ENCODE results near the gene MCTP2.

MCTP2 gene

GRCh38 chr15:94360251-94360685, 128.9 kb downstream of the MCTP2 start:
- H3K9me3 ChIP-seq (ENCODE audit: control insufficient read depth, insufficient read depth, low read depth, low read length), result no peaks in the 10 kb centered on the region
- no peak overlapping the region for H3K27ac ChIP-seq (ENCODE audit: extremely low read depth, low read depth, low read length)
- POLR2A ChIA-PET, result no interaction called here
- TF ChIP-seq ZNF561 (tag by site-specific recombination; IDR thresholded peaks at IDR 0.05; ENCODE audit: borderline replicate concordance), result no peak
- TF ChIP-seq PATZ1 (tag by site-specific recombination; IDR thresholded peaks at IDR 0.05), result no peak
- TF ChIP-seq ZNF747 (tag by site-specific recombination; IDR thresholded peaks at IDR 0.05), result no peak
- TF ChIP-seq ZNF155 (tag by site-specific recombination; IDR thresholded peaks at IDR 0.05), result no peak
- no peak for TF ChIP-seq KLF17 (tag by site-specific recombination; IDR thresholded peaks at IDR 0.05)
- TF ChIP-seq ZBTB26 (tag by site-specific recombination; optimal IDR thresholded peaks at IDR 0.05), result no peak
- TF ChIP-seq SETDB1 (IDR thresholded peaks at IDR 0.05; ENCODE audit: insufficient read length, low read length), result no peak
- no peak for TF ChIP-seq ZSCAN30 (tag by site-specific recombination; IDR thresholded peaks at IDR 0.05)
- TF ChIP-seq ZNF518A (tag by site-specific recombination; conservative IDR thresholded peaks at IDR 0.05; ENCODE audit: low read depth), result no peak
- TF ChIP-seq PRDM6 (tag by site-specific recombination; IDR thresholded peaks at IDR 0.05), result no peak
- no peak for TF ChIP-seq ZNF510 (tag by site-specific recombination; IDR thresholded peaks at IDR 0.05; ENCODE audit: insufficient replicate concordance)
- TF ChIP-seq ZNF624 (tag by site-specific recombination; IDR thresholded peaks at IDR 0.05), result no peak
- no peak for TF ChIP-seq ZNF18 (tag by site-specific recombination; IDR thresholded peaks at IDR 0.05)
- TF ChIP-seq ZNF140 (tag by site-specific recombination; IDR thresholded peaks at IDR 0.05), result no peak
- no peak for TF ChIP-seq ZFP41 (tag by site-specific recombination; IDR thresholded peaks at IDR 0.05; ENCODE audit: borderline replicate concordance)
- TF ChIP-seq ZBTB49 (tag by site-specific recombination; IDR thresholded peaks at IDR 0.05; ENCODE audit: low read depth), result no peak
- no peak for TF ChIP-seq ZNF704 (tag by site-specific recombination; IDR thresholded peaks at IDR 0.05)
- no peak for TF ChIP-seq MZF1 (tag by site-specific recombination; IDR thresholded peaks at IDR 0.05; ENCODE audit: borderline replicate concordance)
- TF ChIP-seq YY2 (tag by site-specific recombination; IDR thresholded peaks at IDR 0.05), result no peak
- CTCF ChIA-PET, result interaction anchor here (0.5 kb wide), 1 partner anchor 35 kb away, joined by 4 read pairs; no protein-coding TSS in a partner anchor
- no peaks in the 10 kb centered on the region for H3K36me3 ChIP-seq (ENCODE audit: control insufficient read depth in 2 of 2, insufficient read depth in 1 of 2, low read length in 2 of 2)
- H3K4me1 ChIP-seq (ENCODE audit: control insufficient read depth, insufficient read depth, low read length), result no peaks in the 10 kb centered on the region
- no peak overlapping the region for H3K4me3 ChIP-seq (ENCODE audit: low read depth, low read length)
